ENCODE data around the gene CPEB4.

GRCh38 chr5:173909199-173909598, 21.1 kb downstream of the CPEB4 start:
- TF ChIP-seq POLR2A (IDR thresholded peaks at IDR 0.05) (no peak), CTCF (IDR thresholded peaks at IDR 0.05) (no peak)

Data from gastroesophageal sphincter (tissue), 3 donors.